ENCODE measurements around the gene UPF1.
A peak's percentile ranks its signal among the peaks of the same experiment; 100 is the strongest.
"Not testable (repeated sequence)": the region's sequence is repeated elsewhere in the genome, so short reads cannot be mapped to it uniquely, and the experiment has no call there.

Gene UPF1

GRCh38 chr19:18900700-18901481, 69.1 kb downstream of the UPF1 start:
- no peak for DNase-seq

GRCh38 chr19:18901491-18901890, 69.7 kb downstream of the UPF1 start:
- no peak for DNase-seq

GRCh38 chr19:18902519-18902918, 70.8 kb downstream of the UPF1 start:
- DNase-seq = not testable (repeated sequence)

GRCh38 chr19:18903156-18904037, 71.6 kb downstream of the UPF1 start:
- no peak for DNase-seq

GRCh38 chr19:18904334-18905057, 72.7 kb downstream of the UPF1 start:
- DNase-seq = no peak

- DNase-seq = no peak
These were observed 73.3 kb downstream of the UPF1 start for GRCh38 chr19:18905058-18905456.

- DNase-seq = no peak
These were observed 73.9 kb downstream of the UPF1 start for GRCh38 chr19:18905513-18906236.

GRCh38 chr19:18906605-18907519, 75.1 kb downstream of the UPF1 start:
- DNase-seq = no peak

GRCh38 chr19:18908917-18909619, 77.3 kb downstream of the UPF1 start:
- DNase-seq = no peak

GRCh38 chr19:18910010-18910409, 78.3 kb downstream of the UPF1 start:
- DNase-seq = no peak

- DNase-seq = no peak
These were observed 79.2 kb downstream of the UPF1 start for GRCh38 chr19:18910801-18911436.

- DNase-seq = no peak
These were observed 81.2 kb downstream of the UPF1 start for GRCh38 chr19:18912933-18913332.

GRCh38 chr19:18913466-18913865, 81.7 kb downstream of the UPF1 start:
- DNase-seq = no peak

GRCh38 chr19:18915639-18916038, 83.9 kb downstream of the UPF1 start:
- DNase-seq = peak; percentile 34

GRCh38 chr19:18917593-18917992, 85.8 kb downstream of the UPF1 start:
- DNase-seq = not testable (repeated sequence)
